ENCODE results near the gene KHNYN.
A peak's percentile ranks its signal among the peaks of the same experiment; 100 is the strongest.
"Not testable (repeated sequence)": the region's sequence is repeated elsewhere in the genome, so short reads cannot be mapped to it uniquely, and the experiment has no call there.

The KHNYN gene

GRCh38 chr14:24439257-24439656, 9.5 kb downstream of the KHNYN start:
- no peak for DNase-seq

- DNase-seq: no peak
These were observed 10.3 kb downstream of the KHNYN start for GRCh38 chr14:24439830-24440605.

GRCh38 chr14:24440606-24441399, 11.0 kb downstream of the KHNYN start:
- no peak for DNase-seq

GRCh38 chr14:24441485-24441884, 11.7 kb downstream of the KHNYN start:
- no peak for DNase-seq

GRCh38 chr14:24441904-24442239, 12.1 kb downstream of the KHNYN start:
- DNase-seq: no peak

GRCh38 chr14:24442240-24443052, 12.7 kb downstream of the KHNYN start, which contains the start of gene SDR39U1:
SDR39U1 (minus strand) TSS chr14:24442776; CDS start chr14:24442769, 7 bp downstream.
- DNase-seq: peak; percentile 99

GRCh38 chr14:24443053-24443665, 13.4 kb downstream of the KHNYN start:
- no peak for DNase-seq

- DNase-seq: not testable (repeated sequence)
These were observed 21.1 kb downstream of the KHNYN start for GRCh38 chr14:24450828-24451227.

GRCh38 chr14:24456980-24457379, 27.2 kb downstream of the KHNYN start:
- no peak for DNase-seq

GRCh38 chr14:24458736-24459135, 29.0 kb downstream of the KHNYN start:
- no peak for DNase-seq

GRCh38 chr14:24459331-24459730, 29.6 kb downstream of the KHNYN start:
- DNase-seq: no peak

- DNase-seq: no peak
These were observed 31.6 kb downstream of the KHNYN start for GRCh38 chr14:24461336-24461735.

- DNase-seq: no peak
These were observed 33.5 kb downstream of the KHNYN start for GRCh38 chr14:24463017-24463883.

GRCh38 chr14:24463884-24464785, 34.4 kb downstream of the KHNYN start:
- DNase-seq: no peak

GRCh38 chr14:24465368-24465767, 35.6 kb downstream of the KHNYN start:
- DNase-seq: no peak

GRCh38 chr14:24465805-24466204, 36.1 kb downstream of the KHNYN start:
- no peak for DNase-seq

- not testable (repeated sequence) for DNase-seq
These were observed 40.7 kb downstream of the KHNYN start for GRCh38 chr14:24470450-24470849.

GRCh38 chr14:24473211-24473610, 43.5 kb downstream of the KHNYN start:
- no peak for DNase-seq

- DNase-seq: no peak
These were observed 45.5 kb downstream of the KHNYN start for GRCh38 chr14:24475261-24475660.

- DNase-seq: not testable (repeated sequence)
These were observed 50.2 kb downstream of the KHNYN start for GRCh38 chr14:24479999-24480398.

Data from CD4-positive, alpha-beta T cell treated with Interleukin-10 for 1 hour (primary cell).